Keratinocyte (primary cell): ENCODE data around the gene BCL11B. TPM values are rescaled to one million over a fixed set of nuclear protein-coding genes. Genes with fewer than 3 reads are reported as not detected.

Experiments
- DNase-seq: peaks from one replicate; pipeline ENCODE4 v3.0.0-alpha.2; 2011; ENCODE audit warnings: low read depth, missing footprints, low spot score
- FAIRE-seq: peaks from 2 replicates; lab custom pipeline; 2011; peaks lifted over from hg19 to GRCh38; lab: Jason Lieb, UNC
- H2AFZ ChIP-seq: 2 replicates; pipeline ENCODE4 v1.6.0; 2012; ENCODE audit warnings: low read length, control low read depth, inconsistent platforms; ENCODE audit not compliant: control insufficient read depth
- H3K27ac ChIP-seq: 2 replicates; pipeline ENCODE4 v1.5.1; 2011; ENCODE audit warnings: low read length; ENCODE audit not compliant: control insufficient read depth, insufficient read depth
- H3K27me3 ChIP-seq: 3 replicates; pipeline ENCODE4 v1.6.0; 2011; ENCODE audit warnings: low read length; ENCODE audit not compliant: control insufficient read depth, insufficient read depth; ENCODE audit errors: extremely low read depth
- H3K36me3 ChIP-seq, 2 experiments: 2 replicates in 1 of 2; 3 replicates in 1 of 2; pipeline ENCODE4 v1.5.1; 2011; ENCODE audit warnings: low read length in 2 of 2, mild to moderate bottlenecking in 1 of 2; ENCODE audit not compliant: control insufficient read depth in 2 of 2, insufficient read depth in 2 of 2; ENCODE audit errors: extremely low read depth in 1 of 2
- H3K4me1 ChIP-seq: 3 replicates; pipeline ENCODE4 v1.5.1; 2011; ENCODE audit warnings: low read length; ENCODE audit not compliant: control insufficient read depth, insufficient read depth; ENCODE audit errors: extremely low read depth
- H3K4me2 ChIP-seq: 3 replicates; pipeline ENCODE4 v1.6.0; 2011; ENCODE audit warnings: low read depth, low read length; ENCODE audit not compliant: control insufficient read depth, insufficient read depth; ENCODE audit errors: extremely low read depth
- H3K4me3 ChIP-seq, 3 experiments: fragments of 200-600 bp in 1 of 3; sonication (generic) in 1 of 3; 2 replicates in 2 of 3; 3 replicates in 1 of 3; pipeline ENCODE4 v1.5.1; 2011 to 2016; ENCODE audit warnings: low read length in 3 of 3, mild to moderate bottlenecking in 3 of 3, control low read depth in 2 of 3, inconsistent platforms in 1 of 3, low read depth in 1 of 3, mixed read lengths in 1 of 3, mixed run types in 1 of 3, moderate library complexity in 1 of 3; ENCODE audit not compliant: control insufficient read depth in 2 of 3, insufficient read depth in 2 of 3; ENCODE audit errors: extremely low read depth in 1 of 3
- H3K79me2 ChIP-seq: 2 replicates; pipeline ENCODE4 v1.6.0; 2012; ENCODE audit warnings: low read length; ENCODE audit not compliant: control insufficient read depth, insufficient read depth
- H3K9ac ChIP-seq: 3 replicates; pipeline ENCODE4 v1.6.0; 2011; ENCODE audit warnings: low read length; ENCODE audit not compliant: control insufficient read depth, insufficient read depth; ENCODE audit errors: extremely low read depth
- H3K9me1 ChIP-seq: 3 replicates; pipeline ENCODE4 v1.6.0; 2011; ENCODE audit warnings: low read length; ENCODE audit not compliant: control insufficient read depth, insufficient read depth; ENCODE audit errors: extremely low read depth
- H3K9me3 ChIP-seq: 2 replicates; pipeline ENCODE4 v1.5.1; 2012; ENCODE audit warnings: low read depth, low read length; ENCODE audit not compliant: control insufficient read depth
- H4K20me1 ChIP-seq: 3 replicates; pipeline ENCODE4 v1.6.0; 2011; ENCODE audit warnings: low read length; ENCODE audit not compliant: control insufficient read depth, insufficient read depth; ENCODE audit errors: extremely low read depth
- EZH2 ChIP-seq: IDR thresholded peaks from one replicate; pipeline ENCODE4 v1.6.1; 2012; ENCODE audit warnings: inconsistent platforms, mild to moderate bottlenecking, low read length, moderate library complexity
- dilution Hi-C: fragments of 300-500 bp; cut with MboI; formaldehyde crosslinking; loops from one replicate; pipeline ENCODE4 v1.7.0; 2020; ENCODE audit warnings: low sequenced_read_pairs; ENCODE audit not compliant: extremely low pct_ligation_motif_present
- polyA plus RNA-seq, 5 experiments: library from polyadenylated mRNA; depleted of rRNA in 3 of 5; stranded (reverse) in 3 of 5; stranded (forward) in 1 of 5; unstranded in 1 of 5; fragments of >200 nt; gene quantifications; 1 replicate in 1 of 5; 2 replicates in 3 of 5; 3 replicates in 1 of 5; pipeline versions ENCODE4 v1.2.1 to v1.2.3, GENCODE V29; 2011 to 2012; ENCODE audit warnings: missing spikeins in 2 of 5, low read depth in 1 of 5, low replicate concordance in 1 of 5
- TF ChIP-seq, protein P1 (sequence below), 3 experiments: IDR thresholded peaks in 1 of 3; conservative IDR thresholded peaks in 1 of 3; optimal IDR thresholded peaks in 1 of 3; 2 replicates in 2 of 3; 3 replicates in 1 of 3; pipeline versions ENCODE3 to v1.5.1; 2011; ENCODE audit warnings: low read length in 3 of 3, mild to moderate bottlenecking in 3 of 3, moderate library complexity in 2 of 3, control low read depth in 1 of 3, inconsistent platforms in 1 of 3; ENCODE audit not compliant: insufficient read depth in 2 of 3; ENCODE audit errors: extremely low read depth in 1 of 3

The BCL11B gene
- polyA plus RNA-seq, 1 donor (not counting 4 experiments of a cell fraction or from before 2014, with no cell fraction given) = 5.2 TPM

DNA sequence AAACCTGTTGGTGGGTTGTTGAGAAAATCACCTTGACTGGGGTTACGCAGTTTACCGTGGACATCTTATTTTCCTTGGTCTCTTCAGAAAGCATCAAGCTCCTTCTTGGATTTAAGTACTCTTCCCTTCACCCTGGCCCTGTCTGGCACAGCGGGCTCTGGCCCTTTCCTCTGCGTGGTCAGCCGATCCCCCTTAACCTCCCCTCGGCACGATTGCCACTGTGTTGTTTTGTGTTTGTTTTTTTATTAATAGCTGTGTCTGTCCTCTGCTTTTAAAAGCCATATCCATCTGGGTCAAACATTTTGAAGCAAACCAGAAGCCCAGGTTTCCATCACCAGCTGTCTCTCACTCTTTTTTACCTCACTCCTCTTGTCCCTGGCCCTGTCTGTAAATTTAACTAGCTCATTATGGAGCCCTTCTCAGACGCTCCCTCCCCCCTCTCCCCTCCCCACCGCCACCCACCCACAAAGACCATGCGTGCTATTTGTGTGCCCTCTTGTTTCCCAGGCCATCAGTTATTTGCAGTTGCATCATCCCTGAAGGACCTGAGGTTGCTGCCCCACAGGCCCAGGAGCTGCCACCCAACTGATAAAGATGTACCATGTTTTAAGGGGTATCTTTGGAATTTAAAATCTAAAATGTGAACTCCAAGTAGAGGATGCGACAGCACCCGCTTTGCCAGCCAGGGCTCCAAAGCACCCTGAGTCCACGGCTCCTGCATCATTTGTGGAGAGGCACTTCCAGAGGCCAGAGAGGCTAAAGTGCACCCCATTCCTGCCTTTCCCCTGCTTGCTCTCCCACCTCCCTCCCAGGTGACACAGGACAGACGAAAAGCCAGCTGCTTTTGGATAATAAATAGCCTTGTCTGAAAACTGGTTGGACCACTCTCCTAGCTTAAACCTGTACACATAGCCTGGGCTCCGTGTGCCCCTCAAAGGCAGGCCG, 3.9 kb downstream of the BCL11B start:
- Histone ChIP-seq H3K79me2 (peaks cover 86% of the 10 kb centered on the region), H3K27me3 (no peaks in the 10 kb centered on the region), H4K20me1 (no peaks in the 10 kb centered on the region), H3K4me3 (peak overlapping the region; percentile 65 to 91 (median 86)), H3K36me3 (no peaks in the 10 kb centered on the region), H3K9ac (peak overlapping the region; percentile 90), H3K9me1 (no peaks in the 10 kb centered on the region), H3K4me1 (peaks cover 50% of the 10 kb centered on the region), H2AFZ (no peak overlapping the region), H3K4me2 (peak overlapping the region; percentile 100), H3K27ac (peak overlapping the region; percentile 67), H3K9me3 (no peaks in the 10 kb centered on the region)
- no peak for DNase-seq
- dilution Hi-C loops = no loop called here
- TF ChIP-seq EZH2 = no peak
- TF ChIP-seq, protein P1, sequence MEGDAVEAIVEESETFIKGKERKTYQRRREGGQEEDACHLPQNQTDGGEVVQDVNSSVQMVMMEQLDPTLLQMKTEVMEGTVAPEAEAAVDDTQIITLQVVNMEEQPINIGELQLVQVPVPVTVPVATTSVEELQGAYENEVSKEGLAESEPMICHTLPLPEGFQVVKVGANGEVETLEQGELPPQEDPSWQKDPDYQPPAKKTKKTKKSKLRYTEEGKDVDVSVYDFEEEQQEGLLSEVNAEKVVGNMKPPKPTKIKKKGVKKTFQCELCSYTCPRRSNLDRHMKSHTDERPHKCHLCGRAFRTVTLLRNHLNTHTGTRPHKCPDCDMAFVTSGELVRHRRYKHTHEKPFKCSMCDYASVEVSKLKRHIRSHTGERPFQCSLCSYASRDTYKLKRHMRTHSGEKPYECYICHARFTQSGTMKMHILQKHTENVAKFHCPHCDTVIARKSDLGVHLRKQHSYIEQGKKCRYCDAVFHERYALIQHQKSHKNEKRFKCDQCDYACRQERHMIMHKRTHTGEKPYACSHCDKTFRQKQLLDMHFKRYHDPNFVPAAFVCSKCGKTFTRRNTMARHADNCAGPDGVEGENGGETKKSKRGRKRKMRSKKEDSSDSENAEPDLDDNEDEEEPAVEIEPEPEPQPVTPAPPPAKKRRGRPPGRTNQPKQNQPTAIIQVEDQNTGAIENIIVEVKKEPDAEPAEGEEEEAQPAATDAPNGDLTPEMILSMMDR (optimal IDR thresholded peaks at IDR 0.05 in 1 of 3, IDR thresholded peaks at IDR 0.05 in 1 of 3, conservative IDR thresholded peaks at IDR 0.05 in 1 of 3; ENCODE audit: extremely low read depth in 1 of 3, insufficient read depth in 2 of 3, low read length in 3 of 3) = no peak
- no peak for FAIRE-seq

GRCh38 chr14:99267381-99267780, 4.6 kb downstream of the BCL11B start:
- Histone ChIP-seq H3K27me3 (no peaks in the 10 kb centered on the region), H3K9me1 (no peaks in the 10 kb centered on the region), H3K4me1 (peaks cover 50% of the 10 kb centered on the region), H3K9ac (peak overlapping the region; percentile 90), H2AFZ (no peak overlapping the region), H4K20me1 (no peaks in the 10 kb centered on the region), H3K4me3 (peak overlapping the region; percentile 75 to 91 (median 86)), H3K27ac (peak overlapping the region; percentile 67), H3K9me3 (no peaks in the 10 kb centered on the region), H3K79me2 (peaks cover 93% of the 10 kb centered on the region), H3K4me2 (peak overlapping the region; percentile 100), H3K36me3 (no peaks in the 10 kb centered on the region)
- TF ChIP-seq, protein P1 (optimal IDR thresholded peaks at IDR 0.05 in 1 of 3, IDR thresholded peaks at IDR 0.05 in 1 of 3, conservative IDR thresholded peaks at IDR 0.05 in 1 of 3; ENCODE audit: extremely low read depth in 1 of 3, insufficient read depth in 2 of 3, low read length in 3 of 3) = no peak
- no peak for TF ChIP-seq EZH2
- dilution Hi-C loops = no loop called here
- DNase-seq (no peak), FAIRE-seq (peak; percentile 9)
